Stimulated activated CD8-positive, alpha-beta memory T cell treated with anti-CD3 and anti-CD28 coated beads, Interleukin-15, amount 100 ng/mL, for 1 hour (primary cell): ENCODE results near the gene PRDM15.

Experiments
- DNase-seq: peaks from one replicate; pipeline ENCODE4 v3.0.0-alpha.2; 2020; ENCODE audit warnings: low read depth

The PRDM15 gene

GRCh38 chr21:41763398-41763931 lies 115.7 kb downstream of the PRDM15 start:
- no peak for DNase-seq

DNA sequence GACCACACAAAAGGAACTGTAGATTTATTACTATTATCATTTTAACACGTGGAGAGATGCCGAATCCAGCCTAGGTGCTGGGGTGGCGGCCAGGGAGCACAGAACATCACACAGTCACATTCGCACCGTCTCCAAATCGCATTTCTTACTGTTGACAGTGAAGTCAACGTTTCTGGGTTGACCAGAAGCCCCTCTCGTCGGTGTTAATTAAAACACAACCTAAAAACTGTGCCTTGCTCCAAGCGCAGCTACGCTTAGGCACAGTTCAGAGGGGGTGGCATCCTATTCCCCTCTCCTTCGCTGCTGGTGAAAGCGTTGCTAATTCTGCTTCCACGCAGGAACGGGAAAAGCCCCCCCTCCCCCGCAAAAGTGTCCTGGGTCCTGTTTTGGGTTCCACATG lies 116.4 kb downstream of the PRDM15 start:
- no peak for DNase-seq

DNA sequence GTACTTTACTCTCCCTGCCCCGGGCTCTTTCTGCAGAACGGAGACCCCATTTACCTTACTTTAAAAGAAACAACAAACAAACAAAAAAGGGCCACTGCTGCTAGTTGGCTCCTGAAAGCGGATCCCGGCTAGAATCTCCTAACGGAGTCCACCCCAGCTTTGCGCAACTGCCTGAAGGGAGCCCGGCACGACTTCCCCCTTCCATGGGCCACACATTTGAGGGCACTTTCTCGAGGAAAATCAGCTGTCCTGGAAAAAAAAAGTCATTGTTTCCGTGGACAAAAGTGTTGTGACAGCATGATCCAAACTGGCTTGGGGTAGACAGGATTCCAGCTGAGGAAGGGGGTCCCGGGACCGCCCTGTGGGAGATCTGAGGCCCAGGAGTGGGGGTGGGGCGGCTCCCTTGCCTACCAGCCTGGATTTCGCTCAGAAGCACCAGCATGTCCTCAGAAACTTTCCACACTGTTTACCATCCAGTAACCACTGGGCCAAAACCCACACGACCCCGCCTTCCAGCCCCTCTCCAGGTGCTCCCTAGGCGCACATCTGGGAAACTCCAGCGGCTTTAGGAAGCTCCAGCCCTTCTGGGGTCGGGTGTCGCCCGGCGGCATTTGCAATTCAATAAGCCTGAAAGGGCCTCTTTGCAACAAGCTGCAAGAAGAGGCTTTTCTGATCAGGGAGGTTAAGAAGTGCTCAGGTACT lies 117.1 kb downstream of the PRDM15 start:
- DNase-seq: no peak

DNA sequence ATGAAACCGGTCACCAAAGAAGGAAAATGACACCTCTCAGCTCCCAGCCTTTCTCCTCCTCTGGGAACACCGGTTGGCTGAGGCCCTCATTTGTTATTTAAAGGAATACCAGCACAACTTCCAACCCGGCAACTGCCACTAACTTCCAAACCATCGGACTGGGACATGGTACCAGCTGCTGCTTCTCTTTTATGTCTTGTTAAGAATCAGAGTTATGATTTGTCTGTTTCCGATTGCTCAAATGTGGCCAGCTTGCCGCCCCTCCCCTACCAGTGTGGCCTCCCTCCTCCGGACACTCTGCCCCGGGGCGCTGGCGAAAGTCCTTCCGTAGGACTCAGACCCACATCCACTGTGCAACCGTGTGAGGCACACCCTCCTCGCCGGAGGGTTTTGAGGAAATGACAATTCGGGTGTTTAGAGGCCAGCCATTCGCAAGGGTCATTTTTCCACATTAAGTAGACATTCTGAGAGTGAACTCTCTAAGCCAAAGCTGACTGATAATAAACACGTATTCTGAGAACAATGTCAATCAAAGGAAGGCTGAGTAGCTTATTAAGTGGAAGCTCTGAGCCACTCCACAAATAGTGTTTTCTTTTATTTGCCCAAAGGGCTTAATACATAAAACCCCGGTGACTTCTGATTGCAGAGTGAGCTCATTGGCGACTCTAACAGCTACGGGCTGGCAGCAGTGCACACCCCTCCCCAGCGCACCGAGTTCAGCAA lies 117.8 kb downstream of the PRDM15 start:
- no peak for DNase-seq

- DNase-seq: no peak
Observed at GRCh38 chr21:41760411-41760810, 118.7 kb downstream of the PRDM15 start.

DNA sequence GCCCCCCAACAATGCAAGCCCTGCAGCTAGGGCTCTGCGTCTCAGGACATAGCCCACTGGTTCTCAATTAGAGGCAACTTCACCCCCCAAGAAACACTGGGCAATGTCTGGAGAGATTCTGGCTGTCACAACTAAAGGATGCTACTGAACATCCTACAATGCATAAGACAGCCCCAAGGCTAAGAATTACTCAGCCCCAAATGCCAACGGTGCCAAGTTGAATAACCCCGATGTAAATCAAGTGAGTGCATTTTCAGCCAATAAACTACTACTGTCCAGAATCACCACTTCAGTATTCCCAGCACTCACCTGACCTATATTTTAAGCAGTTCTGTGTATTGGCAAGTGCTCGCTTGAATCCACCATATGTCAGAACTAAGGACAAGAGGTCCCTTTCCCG lies 119.2 kb downstream of the PRDM15 start:
- DNase-seq: no peak

GRCh38 chr21:41759214-41759840 lies 119.8 kb downstream of the PRDM15 start:
- no peak for DNase-seq

DNA sequence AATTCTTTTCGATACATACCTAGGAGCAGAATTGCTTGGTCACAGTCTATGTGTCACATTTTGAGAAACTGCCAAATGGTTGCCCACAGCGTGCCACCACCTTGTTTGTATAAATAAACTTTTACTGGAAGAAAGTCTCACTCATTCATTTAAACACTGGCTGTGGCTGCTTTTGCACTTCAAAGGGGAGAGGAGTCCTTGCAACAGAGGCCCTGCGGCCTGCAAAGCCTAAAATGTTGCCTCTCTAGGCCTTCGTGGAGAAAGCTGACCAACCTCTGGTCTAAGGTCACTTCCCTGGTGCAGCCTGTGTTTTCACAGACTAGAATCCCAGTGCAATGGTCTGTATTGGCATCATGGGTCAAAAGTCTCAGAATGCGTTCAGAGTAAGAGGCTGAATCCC lies 120.6 kb downstream of the PRDM15 start:
- no peak for DNase-seq

DNA sequence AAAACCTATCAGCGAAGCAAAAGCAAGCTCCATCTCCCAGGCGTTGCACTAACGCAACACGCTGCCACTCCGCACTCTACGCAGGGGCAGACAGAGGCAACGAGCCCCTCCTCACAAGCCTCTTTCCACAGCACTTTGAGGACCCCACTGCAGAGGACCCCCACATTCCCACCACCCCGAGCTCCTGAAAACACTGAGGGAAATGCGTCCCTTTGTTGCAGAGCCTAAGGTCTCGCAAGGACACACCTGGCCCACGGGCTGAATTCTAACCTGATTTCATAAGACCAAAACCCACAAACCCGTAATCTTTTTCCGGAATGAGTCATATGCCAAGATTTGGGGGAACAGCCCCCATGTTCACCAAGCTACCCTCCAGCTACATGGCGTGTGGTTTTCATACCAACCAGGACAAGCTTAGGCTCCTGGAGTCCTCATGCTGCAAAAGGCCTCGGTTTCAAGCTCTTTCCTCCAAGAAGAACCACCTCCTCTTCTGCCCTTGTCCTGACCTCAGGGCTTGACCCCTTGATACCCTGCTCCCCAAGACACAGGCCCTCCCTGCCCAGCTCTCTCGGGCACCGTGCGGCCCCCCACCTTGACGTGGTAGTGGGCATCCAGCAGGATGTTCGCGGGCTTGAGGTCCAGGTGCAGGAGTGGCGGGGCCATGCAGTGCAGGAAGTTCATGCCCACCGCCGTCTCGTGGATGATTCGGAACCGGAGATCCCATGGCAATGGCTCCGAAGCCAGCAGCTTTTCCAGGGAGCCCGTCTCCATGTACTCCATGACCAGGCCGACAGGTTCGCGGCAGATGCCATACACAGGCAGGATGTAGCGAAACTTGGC lies 123.0 kb downstream of the PRDM15 start:
- DNase-seq: no peak

DNA sequence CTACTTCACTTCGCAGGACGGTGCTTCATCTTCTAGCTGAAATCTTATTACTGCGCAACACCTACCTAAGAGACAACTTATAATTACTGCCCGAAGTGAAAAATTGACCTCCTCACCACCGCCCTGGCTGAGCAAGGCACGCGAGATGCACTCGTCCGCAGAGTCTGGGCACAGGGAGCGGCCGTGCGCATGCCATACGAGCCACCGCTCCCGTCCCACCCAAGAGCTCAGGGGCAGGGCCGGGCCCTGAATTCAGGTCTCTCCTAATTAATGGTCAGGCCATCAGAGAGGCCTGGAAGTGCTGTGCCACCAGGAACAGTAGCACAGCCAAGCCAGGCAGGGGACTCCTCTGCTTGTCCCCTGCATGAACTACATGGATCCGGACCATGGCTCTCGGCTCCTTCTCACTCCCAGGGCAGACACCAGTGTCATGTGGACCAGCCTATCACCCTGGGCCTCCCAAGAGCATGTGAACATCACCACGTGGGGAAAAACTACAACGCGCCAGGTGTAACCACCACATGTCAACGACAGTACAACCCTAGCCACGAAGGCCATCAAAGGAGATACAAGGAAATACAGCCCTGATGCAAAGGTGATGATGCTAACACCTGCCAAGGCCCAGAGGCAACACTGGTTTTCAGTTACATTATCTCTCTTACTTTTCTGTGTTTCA lies 123.7 kb downstream of the PRDM15 start:
- no peak for DNase-seq

- no peak for DNase-seq
Observed at GRCh38 chr21:41754479-41754891, 124.7 kb downstream of the PRDM15 start.

DNA sequence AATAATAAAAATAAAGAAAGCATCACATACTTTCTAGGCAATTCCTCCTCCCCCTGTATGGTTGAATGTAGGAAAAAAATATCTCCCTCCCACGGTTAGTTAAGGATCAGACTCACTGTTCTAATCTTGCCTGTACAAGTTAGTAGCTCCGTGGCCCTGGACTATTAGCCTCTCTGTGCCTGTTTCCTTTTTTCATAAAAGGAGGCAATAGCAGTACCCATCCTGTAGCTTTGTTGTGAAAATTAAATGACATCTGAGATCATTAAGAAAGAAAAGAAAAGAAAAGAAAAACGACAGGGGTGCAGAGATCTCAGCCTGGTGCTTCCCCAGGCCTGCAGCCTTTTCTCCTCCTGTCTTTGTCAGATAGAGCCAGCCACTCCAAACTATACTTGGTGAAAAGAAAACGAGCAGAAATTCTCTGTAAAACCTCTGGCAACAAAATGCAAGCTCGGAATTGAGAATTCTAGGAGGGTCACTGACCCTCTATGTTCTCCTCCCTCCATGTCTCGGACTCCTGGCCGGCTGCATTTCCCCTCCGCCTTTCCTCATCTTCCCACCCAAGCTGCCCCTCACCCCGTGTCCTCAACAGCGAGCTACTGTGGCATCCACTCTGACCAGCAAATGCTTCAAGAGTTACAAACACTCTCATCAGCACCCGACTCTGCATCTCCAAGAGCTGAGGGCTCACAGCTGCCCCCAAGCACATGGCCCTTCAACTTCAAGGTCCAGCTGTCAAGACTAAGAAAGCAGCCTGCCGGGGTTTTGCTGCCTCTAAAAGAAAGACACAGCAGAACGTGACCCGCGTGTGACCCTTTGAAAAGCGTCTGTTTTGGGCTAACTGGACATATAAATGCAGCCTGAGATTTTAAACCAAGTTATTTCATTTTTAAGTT lies 125.9 kb downstream of the PRDM15 start:
- no peak for DNase-seq

GRCh38 chr21:41752231-41752681 lies 126.9 kb downstream of the PRDM15 start:
- DNase-seq: no peak

DNA sequence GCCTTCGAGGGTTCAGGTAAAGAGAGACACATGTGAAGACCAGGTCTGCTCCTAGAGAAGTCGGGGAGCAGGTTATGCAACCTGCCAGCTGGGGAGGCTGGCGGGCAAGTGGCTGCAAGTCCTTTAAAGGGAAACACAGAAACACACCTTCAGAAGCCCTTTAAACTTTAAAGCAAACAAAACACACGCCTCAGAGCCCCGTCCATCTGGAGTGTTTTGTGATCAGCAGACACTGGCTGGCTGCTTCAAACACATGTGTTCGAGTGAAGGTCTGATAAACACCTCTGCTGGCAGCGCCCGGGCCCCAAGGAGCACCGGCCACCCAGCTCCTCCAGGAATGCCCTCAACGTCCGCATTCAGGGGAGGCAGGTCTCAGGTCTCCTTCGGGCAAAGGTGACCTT lies 127.5 kb downstream of the PRDM15 start:
- DNase-seq: no peak

- no peak for DNase-seq
Observed at GRCh38 chr21:41750532-41751151, 128.5 kb downstream of the PRDM15 start.

GRCh38 chr21:41750051-41750450 lies 129.1 kb downstream of the PRDM15 start:
- no peak for DNase-seq

- DNase-seq: no peak
Observed at GRCh38 chr21:41749286-41749685, 129.9 kb downstream of the PRDM15 start.
